ENCODE data around the gene MED26.

The MED26 gene

GRCh38 chr19:16594681-16595091 lies 33.3 kb downstream of the MED26 start:
- H3K27ac ChIP-seq (ENCODE audit: insufficient read depth, low read length, poor library complexity, severe bottlenecking), result peak overlapping the region; percentile 73
- DNase-seq, result peak in 2 of 3 donors; percentile 37
- no peaks in the 10 kb centered on the region for H3K36me3 ChIP-seq (ENCODE audit: control insufficient read depth, insufficient read depth, low read length)
- peaks cover 30% of the 10 kb centered on the region for H3K4me1 ChIP-seq (ENCODE audit: control insufficient read depth, insufficient read depth, low read length, poor library complexity, severe bottlenecking)
- H3K4me3 ChIP-seq (ENCODE audit: insufficient read depth, low read depth, low read length, poor library complexity, severe bottlenecking), result peak overlapping the region; percentile 26
- H3K27me3 ChIP-seq (replicated peaks; ENCODE audit: control insufficient read depth, insufficient read depth, low read length, poor library complexity, severe bottlenecking), result no peaks in the 10 kb centered on the region
- H3K9me3 ChIP-seq (ENCODE audit: control insufficient read depth, low read length), result no peaks in the 10 kb centered on the region

- Histone ChIP-seq H3K4me3 (ENCODE audit: insufficient read depth, low read depth, low read length, poor library complexity, severe bottlenecking) (peak overlapping the region; percentile 26), H3K4me1 (ENCODE audit: control insufficient read depth, insufficient read depth, low read length, poor library complexity, severe bottlenecking) (peaks cover 30% of the 10 kb centered on the region), H3K27me3 (replicated peaks; ENCODE audit: control insufficient read depth, insufficient read depth, low read length, poor library complexity, severe bottlenecking) (no peaks in the 10 kb centered on the region), H3K9me3 (ENCODE audit: control insufficient read depth, low read length) (no peaks in the 10 kb centered on the region), H3K36me3 (ENCODE audit: control insufficient read depth, insufficient read depth, low read length) (no peaks in the 10 kb centered on the region), H3K27ac (ENCODE audit: insufficient read depth, low read length, poor library complexity, severe bottlenecking) (peak overlapping the region; percentile 73)
- peak; percentile 42 to 54 (median 54) for DNase-seq
Measured at GRCh38 chr19:16594131-16594586, 33.8 kb downstream of the MED26 start.

GRCh38 chr19:16593181-16593580 lies 34.8 kb downstream of the MED26 start:
- Histone ChIP-seq H3K4me1 (ENCODE audit: control insufficient read depth, insufficient read depth, low read length, poor library complexity, severe bottlenecking) (peaks cover 40% of the 10 kb centered on the region), H3K27ac (ENCODE audit: insufficient read depth, low read length, poor library complexity, severe bottlenecking) (peak overlapping the region; percentile 73), H3K27me3 (replicated peaks; ENCODE audit: control insufficient read depth, insufficient read depth, low read length, poor library complexity, severe bottlenecking) (no peaks in the 10 kb centered on the region), H3K4me3 (ENCODE audit: insufficient read depth, low read depth, low read length, poor library complexity, severe bottlenecking) (no peak overlapping the region), H3K36me3 (ENCODE audit: control insufficient read depth, insufficient read depth, low read length) (no peaks in the 10 kb centered on the region), H3K9me3 (ENCODE audit: control insufficient read depth, low read length) (no peaks in the 10 kb centered on the region)
- DNase-seq, result no peak

GRCh38 chr19:16591803-16592556 lies 36.0 kb downstream of the MED26 start:
- Histone ChIP-seq H3K4me1 (ENCODE audit: control insufficient read depth, insufficient read depth, low read length, poor library complexity, severe bottlenecking) (peaks cover 52% of the 10 kb centered on the region), H3K27me3 (replicated peaks; ENCODE audit: control insufficient read depth, insufficient read depth, low read length, poor library complexity, severe bottlenecking) (no peaks in the 10 kb centered on the region), H3K36me3 (ENCODE audit: control insufficient read depth, insufficient read depth, low read length) (no peaks in the 10 kb centered on the region), H3K4me3 (ENCODE audit: insufficient read depth, low read depth, low read length, poor library complexity, severe bottlenecking) (no peak overlapping the region), H3K27ac (ENCODE audit: insufficient read depth, low read length, poor library complexity, severe bottlenecking) (no peak overlapping the region), H3K9me3 (ENCODE audit: control insufficient read depth, low read length) (no peaks in the 10 kb centered on the region)
- no peak for DNase-seq

GRCh38 chr19:16590876-16591802 lies 36.9 kb downstream of the MED26 start:
- no peak overlapping the region for H3K4me3 ChIP-seq (ENCODE audit: insufficient read depth, low read depth, low read length, poor library complexity, severe bottlenecking)
- H3K27ac ChIP-seq (ENCODE audit: insufficient read depth, low read length, poor library complexity, severe bottlenecking), result no peak overlapping the region
- H3K36me3 ChIP-seq (ENCODE audit: control insufficient read depth, insufficient read depth, low read length), result no peaks in the 10 kb centered on the region
- peaks cover 60% of the 10 kb centered on the region for H3K4me1 ChIP-seq (ENCODE audit: control insufficient read depth, insufficient read depth, low read length, poor library complexity, severe bottlenecking)
- H3K27me3 ChIP-seq (replicated peaks; ENCODE audit: control insufficient read depth, insufficient read depth, low read length, poor library complexity, severe bottlenecking), result no peaks in the 10 kb centered on the region
- no peak for DNase-seq
- H3K9me3 ChIP-seq (ENCODE audit: control insufficient read depth, low read length), result no peaks in the 10 kb centered on the region

- Histone ChIP-seq H3K4me1 (ENCODE audit: control insufficient read depth, insufficient read depth, low read length, poor library complexity, severe bottlenecking) (peaks cover 64% of the 10 kb centered on the region), H3K36me3 (ENCODE audit: control insufficient read depth, insufficient read depth, low read length) (no peaks in the 10 kb centered on the region)
- DNase-seq, result no peak
Measured at GRCh38 chr19:16589917-16590316, 38.1 kb downstream of the MED26 start.

GRCh38 chr19:16588824-16589577 lies 39.0 kb downstream of the MED26 start:
- Histone ChIP-seq H3K4me3 (ENCODE audit: insufficient read depth, low read depth, low read length, poor library complexity, severe bottlenecking) (no peak overlapping the region), H3K27me3 (replicated peaks; ENCODE audit: control insufficient read depth, insufficient read depth, low read length, poor library complexity, severe bottlenecking) (no peaks in the 10 kb centered on the region), H3K9me3 (ENCODE audit: control insufficient read depth, low read length) (no peaks in the 10 kb centered on the region), H3K36me3 (ENCODE audit: control insufficient read depth, insufficient read depth, low read length) (no peaks in the 10 kb centered on the region), H3K27ac (ENCODE audit: insufficient read depth, low read length, poor library complexity, severe bottlenecking) (peak overlapping the region; percentile 19), H3K4me1 (ENCODE audit: control insufficient read depth, insufficient read depth, low read length, poor library complexity, severe bottlenecking) (peaks cover 61% of the 10 kb centered on the region)
- DNase-seq, result no peak

More at GRCh38 chr19:16589917-16590316, 38.1 kb downstream of the MED26 start:
- Histone ChIP-seq H3K9me3 (ENCODE audit: control insufficient read depth, low read length) (no peaks in the 10 kb centered on the region), H3K27me3 (replicated peaks; ENCODE audit: control insufficient read depth, insufficient read depth, low read length, poor library complexity, severe bottlenecking) (no peaks in the 10 kb centered on the region), H3K27ac (ENCODE audit: insufficient read depth, low read length, poor library complexity, severe bottlenecking) (no peak overlapping the region), H3K4me3 (ENCODE audit: insufficient read depth, low read depth, low read length, poor library complexity, severe bottlenecking) (no peak overlapping the region)

GRCh38 chr19:16587833-16588823 lies 39.9 kb downstream of the MED26 start:
- DNase-seq, result peak; percentile 45 to 69 (median 57)
- H3K4me3 ChIP-seq (ENCODE audit: insufficient read depth, low read depth, low read length, poor library complexity, severe bottlenecking), result peak overlapping the region; percentile 41

More at GRCh38 chr19:16587833-16588823, 39.9 kb downstream of the MED26 start:
- Histone ChIP-seq H3K9me3 (ENCODE audit: control insufficient read depth, low read length) (no peaks in the 10 kb centered on the region), H3K27me3 (replicated peaks; ENCODE audit: control insufficient read depth, insufficient read depth, low read length, poor library complexity, severe bottlenecking) (no peaks in the 10 kb centered on the region), H3K36me3 (ENCODE audit: control insufficient read depth, insufficient read depth, low read length) (no peaks in the 10 kb centered on the region), H3K4me1 (ENCODE audit: control insufficient read depth, insufficient read depth, low read length, poor library complexity, severe bottlenecking) (peaks cover 61% of the 10 kb centered on the region), H3K27ac (ENCODE audit: insufficient read depth, low read length, poor library complexity, severe bottlenecking) (peak overlapping the region; percentile 80)

Data from effector memory CD4-positive, alpha-beta T cell (primary cell).